Muscle layer of colon (tissue), 2 donors: ENCODE data around the gene LCN1.
A peak's percentile ranks its signal among the peaks of the same experiment; 100 is the strongest.

Source experiments
- H3K27ac ChIP-seq: one replicate; pipeline ENCODE4 v1.7.0; 2013; ENCODE audit warnings: low read depth, mild to moderate bottlenecking, low read length, moderate library complexity
- H3K27me3 ChIP-seq, 2 donors: one replicate each; pipeline ENCODE4 v1.7.0; 2013; ENCODE audit warnings: low read length in 2 of 2, mild to moderate bottlenecking in 2 of 2; ENCODE audit not compliant: insufficient read depth in 2 of 2, control insufficient read depth in 1 of 2
- H3K36me3 ChIP-seq: one replicate; pipeline ENCODE4 v1.7.0; 2013; ENCODE audit warnings: mild to moderate bottlenecking, low read length; ENCODE audit not compliant: insufficient read depth
- H3K4me1 ChIP-seq: one replicate; pipeline ENCODE4 v1.7.0; 2013; ENCODE audit warnings: mild to moderate bottlenecking, low read length; ENCODE audit not compliant: insufficient read depth
- H3K4me3 ChIP-seq, 2 donors: one replicate each; pipeline ENCODE4 v1.7.0; 2013; ENCODE audit warnings: low read length in 2 of 2, low read depth in 1 of 2, mild to moderate bottlenecking in 1 of 2, moderate library complexity in 1 of 2
- H3K9ac ChIP-seq: one replicate; pipeline ENCODE4 v1.7.0; 2013; ENCODE audit warnings: low read length
- H3K9me3 ChIP-seq: one replicate; pipeline ENCODE4 v1.7.0; 2013; ENCODE audit warnings: mild to moderate bottlenecking, low read length
- donor health status: abdominal sarcoma.
- donor health status: Adenocarcinoma of cecum.

Gene LCN1

GRCh38 chr9:135490980-135491464 lies 30.2 kb upstream of the LCN1 start:
- no peak overlapping the region for H3K4me3 ChIP-seq
- no peaks in the 10 kb centered on the region for H3K27me3 ChIP-seq
- no peak overlapping the region for H3K9ac ChIP-seq
- peaks cover 9% of the 10 kb centered on the region for H3K36me3 ChIP-seq
- H3K9me3 ChIP-seq: no peaks in the 10 kb centered on the region
- no peak overlapping the region for H3K27ac ChIP-seq
- H3K4me1 ChIP-seq: no peaks in the 10 kb centered on the region

DNA sequence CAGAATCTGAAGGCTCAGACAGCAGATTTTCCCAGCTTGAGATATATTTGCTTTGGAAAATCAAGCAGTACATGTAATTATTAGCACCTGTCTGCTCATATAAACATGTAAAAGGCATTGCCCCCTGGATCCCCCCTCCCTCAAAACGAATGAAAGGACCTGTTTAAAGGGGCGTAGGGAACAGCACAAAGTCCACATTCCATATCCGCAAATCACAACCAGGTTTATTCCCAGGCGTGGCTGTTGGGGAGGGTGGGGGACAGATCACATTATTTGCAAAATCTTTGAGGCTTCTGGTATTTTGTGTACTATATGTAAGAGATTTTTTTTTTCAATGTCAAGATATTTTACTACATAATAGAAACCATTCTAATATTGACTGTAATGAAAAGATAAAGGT lies 29.5 kb upstream of the LCN1 start:
- no peak overlapping the region for H3K4me3 ChIP-seq

DNA sequence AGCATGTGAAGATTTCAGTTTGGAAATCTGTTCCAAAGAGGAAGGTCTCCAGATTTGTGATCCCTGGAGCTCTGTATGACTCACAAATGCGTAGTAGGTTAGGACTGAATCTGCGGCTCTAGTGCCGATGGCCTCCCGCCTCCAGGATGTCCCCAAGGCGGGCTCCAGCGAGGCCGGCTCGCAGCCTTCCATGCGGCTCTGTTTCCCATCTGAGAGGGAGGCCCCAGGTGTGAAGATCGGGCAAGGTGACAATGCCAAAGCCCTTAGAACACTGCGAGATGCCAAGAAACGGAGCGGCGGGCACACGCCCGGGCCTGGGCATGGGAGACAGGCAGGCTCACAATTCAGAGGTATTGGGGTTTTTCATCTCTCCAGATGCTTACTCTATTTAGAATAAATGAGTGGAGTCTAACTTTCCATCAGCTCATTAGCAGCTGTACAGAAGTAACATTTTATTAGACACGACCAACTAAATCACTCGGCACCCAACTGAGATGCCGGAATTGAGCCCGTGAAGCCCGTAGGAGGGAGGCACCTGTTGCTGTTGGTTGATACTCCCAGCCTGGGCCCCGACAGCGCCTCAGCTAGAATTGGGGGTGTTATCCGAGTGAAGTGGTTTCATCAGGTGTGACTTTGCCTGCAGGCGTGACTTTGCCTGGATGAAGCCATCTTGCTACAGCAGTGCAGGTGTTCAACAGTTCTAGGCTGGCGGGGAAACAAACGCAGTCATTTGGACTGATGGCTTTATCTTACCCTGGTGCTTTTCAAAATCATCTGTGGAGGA lies 28.2 kb upstream of the LCN1 start:
- no peak overlapping the region for H3K4me3 ChIP-seq
- H3K36me3 ChIP-seq: no peaks in the 10 kb centered on the region
- no peaks in the 10 kb centered on the region for H3K27me3 ChIP-seq
- no peak overlapping the region for H3K27ac ChIP-seq
- no peak overlapping the region for H3K9ac ChIP-seq
- no peaks in the 10 kb centered on the region for H3K9me3 ChIP-seq
- H3K4me1 ChIP-seq: no peaks in the 10 kb centered on the region

More for the DNA sequence above, 29.5 kb upstream of the LCN1 start:
- H3K9me3 ChIP-seq: no peaks in the 10 kb centered on the region
- no peak overlapping the region for H3K27ac ChIP-seq
- H3K4me1 ChIP-seq: no peaks in the 10 kb centered on the region
- H3K27me3 ChIP-seq: no peaks in the 10 kb centered on the region
- H3K9ac ChIP-seq: no peak overlapping the region
- peaks cover 1% of the 10 kb centered on the region for H3K36me3 ChIP-seq

DNA sequence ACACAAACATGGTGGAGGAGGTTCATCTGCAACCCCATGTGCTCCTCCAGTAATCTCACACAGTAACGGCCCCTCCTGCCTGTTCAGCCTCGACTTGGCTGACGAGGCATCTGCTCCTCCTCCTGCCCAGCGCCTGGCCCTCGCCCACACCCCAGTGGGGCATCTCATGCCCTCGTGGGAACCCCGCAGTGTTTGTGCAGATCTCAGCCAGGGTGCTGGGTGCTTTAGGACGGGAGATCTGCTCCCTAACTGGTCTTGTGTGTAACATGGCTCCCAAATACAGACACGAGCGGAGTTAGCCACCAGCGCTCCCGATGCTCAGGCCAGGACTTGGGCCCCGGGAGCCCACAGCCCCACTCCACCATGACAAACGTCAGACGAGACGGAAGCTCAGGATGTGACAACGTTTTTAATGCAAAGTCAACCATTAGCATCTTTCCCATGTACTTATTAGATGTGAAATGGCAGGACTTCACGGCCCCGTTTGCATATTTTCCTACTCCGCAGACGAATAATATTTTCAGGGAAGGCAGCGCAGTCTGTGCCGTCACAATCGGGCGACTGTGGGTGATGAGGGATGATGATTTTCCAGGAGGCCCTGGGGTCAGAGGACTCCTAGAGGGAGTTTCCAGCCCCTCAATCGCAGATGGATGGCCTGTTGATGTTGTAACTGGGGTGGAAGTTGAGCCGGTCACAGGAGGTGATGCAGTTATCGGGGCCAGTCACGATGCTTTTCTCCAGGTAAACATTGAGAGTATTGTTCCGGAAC lies 26.3 kb upstream of the LCN1 start:
- H3K36me3 ChIP-seq: no peaks in the 10 kb centered on the region
- H3K9ac ChIP-seq: no peak overlapping the region

GRCh38 chr9:135498381-135499126 lies 22.7 kb upstream of the LCN1 start:
- H3K9me3 ChIP-seq: no peaks in the 10 kb centered on the region
- no peaks in the 10 kb centered on the region for H3K27me3 ChIP-seq
- H3K36me3 ChIP-seq: peaks cover 19% of the 10 kb centered on the region
- H3K9ac ChIP-seq: no peak overlapping the region
- peaks cover 14% of the 10 kb centered on the region for H3K4me1 ChIP-seq
- H3K4me3 ChIP-seq: no peak overlapping the region
- H3K27ac ChIP-seq: no peak overlapping the region

More for the DNA sequence above, 26.3 kb upstream of the LCN1 start:
- H3K4me3 ChIP-seq: no peak overlapping the region
- H3K4me1 ChIP-seq: no peaks in the 10 kb centered on the region
- no peaks in the 10 kb centered on the region for H3K27me3 ChIP-seq
- no peaks in the 10 kb centered on the region for H3K9me3 ChIP-seq
- no peak overlapping the region for H3K27ac ChIP-seq

- H3K27ac ChIP-seq: peak overlapping the region; percentile 79
- peak overlapping the region; percentile 96 to 99 for H3K4me3 ChIP-seq
- no peaks in the 10 kb centered on the region for H3K27me3 ChIP-seq
- peak overlapping the region; percentile 49 for H3K9ac ChIP-seq
- peaks cover 29% of the 10 kb centered on the region for H3K36me3 ChIP-seq
- peaks cover 14% of the 10 kb centered on the region for H3K4me1 ChIP-seq
- H3K9me3 ChIP-seq: no peaks in the 10 kb centered on the region
Measured at GRCh38 chr9:135499326-135500070, 21.7 kb upstream of the LCN1 start.

DNA sequence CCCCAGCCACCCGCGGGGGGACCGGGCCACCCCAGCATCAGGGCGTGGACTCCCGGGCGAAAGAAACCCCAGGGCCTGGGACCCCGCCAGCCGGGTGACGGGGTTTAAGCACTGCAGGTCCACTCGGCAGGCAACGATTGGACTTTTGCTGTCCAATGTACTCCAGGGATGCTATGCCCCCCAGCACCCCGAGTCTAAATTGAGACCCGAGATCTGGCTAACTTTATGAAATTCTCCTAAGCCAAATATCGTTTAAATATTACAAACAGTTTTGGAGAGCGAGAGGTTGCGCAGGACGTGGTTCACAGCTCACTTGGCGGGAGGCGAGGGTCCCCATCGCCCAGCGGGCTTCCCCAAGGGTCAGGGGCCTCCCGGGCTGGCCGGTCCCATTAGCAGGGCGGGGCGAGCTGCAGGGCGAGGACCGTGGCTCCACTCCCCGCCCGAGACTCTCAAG lies 21.1 kb upstream of the LCN1 start:
- Histone ChIP-seq H3K27ac (peak overlapping the region; percentile 79), H3K9ac (peak overlapping the region; percentile 49)

GRCh38 chr9:135500525-135501260 lies 20.5 kb upstream of the LCN1 start, which contains the start of gene MRPS2:
Gene MRPS2 (plus strand): TSS chr9:135500682. CDS start chr9:135500711, 29 bp downstream.
- Histone ChIP-seq H3K9me3 (no peaks in the 10 kb centered on the region), H3K36me3 (peaks cover 37% of the 10 kb centered on the region), H3K4me3 (peak within 1 kb of the TSS; percentile 96 to 99), H3K4me1 (peaks cover 14% of the 10 kb centered on the region), H3K27me3 (no peaks in the 10 kb centered on the region), H3K9ac (peak within 1 kb of the TSS; percentile 61), H3K27ac (peak within 1 kb of the TSS; percentile 79)

More for the DNA sequence above, 21.1 kb upstream of the LCN1 start:
- H3K4me1 ChIP-seq: peaks cover 14% of the 10 kb centered on the region
- peaks cover 35% of the 10 kb centered on the region for H3K36me3 ChIP-seq
- peak overlapping the region; percentile 96 to 99 for H3K4me3 ChIP-seq
- no peaks in the 10 kb centered on the region for H3K27me3 ChIP-seq
- H3K9me3 ChIP-seq: no peaks in the 10 kb centered on the region

DNA sequence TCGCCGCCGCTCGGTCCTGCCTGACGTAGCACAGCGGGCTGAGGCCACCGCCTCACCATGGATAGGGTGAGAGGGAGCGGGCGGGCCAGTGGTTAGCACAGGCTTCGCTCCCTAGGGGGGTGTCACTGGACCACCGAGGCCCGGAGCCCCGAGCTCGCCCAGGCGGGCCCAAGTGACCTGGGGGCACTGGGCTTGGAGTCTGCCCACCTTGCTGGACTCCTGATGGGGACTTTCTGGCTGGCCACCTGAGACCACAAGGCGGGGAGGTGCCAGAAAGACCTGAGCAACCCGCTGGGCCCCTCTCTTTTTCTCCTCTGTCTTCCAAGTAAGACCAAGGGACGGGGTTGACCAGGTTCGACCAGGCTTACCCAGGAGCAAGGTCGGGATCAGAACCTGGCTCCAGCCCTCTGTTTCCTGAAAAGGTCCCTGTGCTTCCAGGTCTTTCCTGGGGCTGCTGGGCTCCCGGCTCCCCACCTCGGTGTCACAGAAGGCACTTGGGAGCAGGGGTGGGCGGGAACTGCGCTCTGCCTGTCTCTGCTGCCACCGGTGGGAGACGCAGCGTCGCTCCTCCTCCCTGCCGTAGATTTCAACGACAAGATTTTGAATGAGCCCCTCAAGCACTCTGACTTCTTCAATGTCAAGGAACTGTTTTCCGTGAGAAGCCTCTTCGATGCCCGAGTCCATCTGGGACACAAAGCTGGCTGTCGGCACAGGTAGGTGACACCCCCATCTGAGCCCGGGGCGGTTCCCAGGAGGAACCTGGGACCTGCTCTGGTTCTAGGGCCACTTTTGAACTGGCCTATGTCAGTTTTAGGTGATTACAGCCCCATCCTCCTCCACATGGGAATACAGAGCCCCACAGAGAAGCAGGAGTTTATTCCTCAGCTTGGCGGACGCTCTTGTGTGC lies 19.7 kb upstream of the LCN1 start:
- Histone ChIP-seq H3K9me3 (no peaks in the 10 kb centered on the region), H3K4me1 (peaks cover 14% of the 10 kb centered on the region), H3K36me3 (peaks cover 37% of the 10 kb centered on the region), H3K9ac (peak overlapping the region; percentile 61), H3K27ac (peak overlapping the region; percentile 79), H3K27me3 (no peaks in the 10 kb centered on the region), H3K4me3 (peak overlapping the region; percentile 96 to 99)
